Astrocyte (in vitro differentiated cells and primary cell): ENCODE results near the gene TRPV2.

Experiments
- CTCF ChIP-seq: IDR thresholded peaks from 2 replicates; pipeline ENCODE4 v1.5.1; 2011; ENCODE audit warnings: low read depth, mild to moderate bottlenecking, inconsistent platforms, low read length, moderate library complexity; ENCODE audit not compliant: insufficient read depth
- EZH2 ChIP-seq: IDR thresholded peaks from 2 replicates; pipeline ENCODE4 v1.6.1; 2012; ENCODE audit warnings: mild to moderate bottlenecking, low read length, inconsistent platforms; ENCODE audit not compliant: insufficient read depth

GRCh38 chr17:16466407-16466806, 51.0 kb downstream of the TRPV2 start:
- no peak for TF ChIP-seq CTCF
- no peak for TF ChIP-seq EZH2
